ENCODE measurements around the gene RNF224.

RNF224 gene

GRCh38 chr9:137244486-137245449, 17.5 kb downstream of the RNF224 start:
- no peak for ATAC-seq (ENCODE audit: insufficient read depth, low read depth)

GRCh38 chr9:137245450-137246421, 18.4 kb downstream of the RNF224 start:
- TF ChIP-seq EZH2 (IDR thresholded peaks at IDR 0.05; ENCODE audit: borderline replicate concordance, low read depth, low read length, severe bottlenecking), result no peak
- TF ChIP-seq, protein P1, sequence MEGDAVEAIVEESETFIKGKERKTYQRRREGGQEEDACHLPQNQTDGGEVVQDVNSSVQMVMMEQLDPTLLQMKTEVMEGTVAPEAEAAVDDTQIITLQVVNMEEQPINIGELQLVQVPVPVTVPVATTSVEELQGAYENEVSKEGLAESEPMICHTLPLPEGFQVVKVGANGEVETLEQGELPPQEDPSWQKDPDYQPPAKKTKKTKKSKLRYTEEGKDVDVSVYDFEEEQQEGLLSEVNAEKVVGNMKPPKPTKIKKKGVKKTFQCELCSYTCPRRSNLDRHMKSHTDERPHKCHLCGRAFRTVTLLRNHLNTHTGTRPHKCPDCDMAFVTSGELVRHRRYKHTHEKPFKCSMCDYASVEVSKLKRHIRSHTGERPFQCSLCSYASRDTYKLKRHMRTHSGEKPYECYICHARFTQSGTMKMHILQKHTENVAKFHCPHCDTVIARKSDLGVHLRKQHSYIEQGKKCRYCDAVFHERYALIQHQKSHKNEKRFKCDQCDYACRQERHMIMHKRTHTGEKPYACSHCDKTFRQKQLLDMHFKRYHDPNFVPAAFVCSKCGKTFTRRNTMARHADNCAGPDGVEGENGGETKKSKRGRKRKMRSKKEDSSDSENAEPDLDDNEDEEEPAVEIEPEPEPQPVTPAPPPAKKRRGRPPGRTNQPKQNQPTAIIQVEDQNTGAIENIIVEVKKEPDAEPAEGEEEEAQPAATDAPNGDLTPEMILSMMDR (IDR thresholded peaks at IDR 0.05; ENCODE audit: borderline replicate concordance, extremely low read depth, low read length, poor library complexity, severe bottlenecking), result no peak
- Histone ChIP-seq H4K20me1 (ENCODE audit: insufficient read depth, low read length) (peaks cover 36% of the 10 kb centered on the region), H2AFZ (ENCODE audit: low read depth, low read length) (no peak overlapping the region), H3K4me1 (ENCODE audit: insufficient read depth, low read length) (peaks cover 18% of the 10 kb centered on the region), H3K9me3 (ENCODE audit: insufficient read depth, low read length, severe bottlenecking) (no peaks in the 10 kb centered on the region), H3K27me3 (ENCODE audit: insufficient read depth, low read length, poor library complexity) (no peaks in the 10 kb centered on the region), H3K9ac (ENCODE audit: low read depth, low read length) (no peak overlapping the region), H3K79me2 (ENCODE audit: insufficient read depth, low read length) (peaks cover 16% of the 10 kb centered on the region), H3K27ac (ENCODE audit: low read length) (no peak overlapping the region), H3K4me2 (ENCODE audit: insufficient read depth, low read length) (no peak overlapping the region), H3K4me3 (ENCODE audit: low read depth in 1 of 2, low read length in 2 of 2) (no peak overlapping the region), H3K36me3 (ENCODE audit: insufficient read depth, low read length) (peaks cover 25% of the 10 kb centered on the region)
- no peak for DNase-seq
- ATAC-seq (ENCODE audit: insufficient read depth, low read depth), result no peak

More at GRCh38 chr9:137244486-137245449, 17.5 kb downstream of the RNF224 start:
- peaks cover 36% of the 10 kb centered on the region for H4K20me1 ChIP-seq (ENCODE audit: insufficient read depth, low read length)
- peaks cover 25% of the 10 kb centered on the region for H3K36me3 ChIP-seq (ENCODE audit: insufficient read depth, low read length)
- H3K4me3 ChIP-seq (ENCODE audit: low read depth in 1 of 2, low read length in 2 of 2), result no peak overlapping the region
- H3K4me1 ChIP-seq (ENCODE audit: insufficient read depth, low read length), result peaks cover 25% of the 10 kb centered on the region
- no peak overlapping the region for H3K27ac ChIP-seq (ENCODE audit: low read length)
- no peak overlapping the region for H3K4me2 ChIP-seq (ENCODE audit: insufficient read depth, low read length)
- H3K9ac ChIP-seq (ENCODE audit: low read depth, low read length), result no peak overlapping the region
- no peaks in the 10 kb centered on the region for H3K9me3 ChIP-seq (ENCODE audit: insufficient read depth, low read length, severe bottlenecking)
- peaks cover 21% of the 10 kb centered on the region for H3K79me2 ChIP-seq (ENCODE audit: insufficient read depth, low read length)
- no peak overlapping the region for H2AFZ ChIP-seq (ENCODE audit: low read depth, low read length)
- no peaks in the 10 kb centered on the region for H3K27me3 ChIP-seq (ENCODE audit: insufficient read depth, low read length, poor library complexity)
- DNase-seq, result no peak
- TF ChIP-seq EZH2 (IDR thresholded peaks at IDR 0.05; ENCODE audit: borderline replicate concordance, low read depth, low read length, severe bottlenecking), result no peak
- TF ChIP-seq, protein P1 (IDR thresholded peaks at IDR 0.05; ENCODE audit: borderline replicate concordance, extremely low read depth, low read length, poor library complexity, severe bottlenecking), result no peak

GRCh38 chr9:137247135-137247915, 20.0 kb downstream of the RNF224 start:
- Histone ChIP-seq H3K9me3 (ENCODE audit: insufficient read depth, low read length, severe bottlenecking) (no peaks in the 10 kb centered on the region), H3K36me3 (ENCODE audit: insufficient read depth, low read length) (peaks cover 17% of the 10 kb centered on the region), H2AFZ (ENCODE audit: low read depth, low read length) (no peak overlapping the region), H3K4me1 (ENCODE audit: insufficient read depth, low read length) (peaks cover 12% of the 10 kb centered on the region), H3K4me2 (ENCODE audit: insufficient read depth, low read length) (no peak overlapping the region), H3K4me3 (ENCODE audit: low read depth in 1 of 2, low read length in 2 of 2) (no peak overlapping the region), H4K20me1 (ENCODE audit: insufficient read depth, low read length) (peaks cover 27% of the 10 kb centered on the region), H3K27me3 (ENCODE audit: insufficient read depth, low read length, poor library complexity) (no peaks in the 10 kb centered on the region), H3K9ac (ENCODE audit: low read depth, low read length) (no peak overlapping the region), H3K79me2 (ENCODE audit: insufficient read depth, low read length) (peaks cover 7% of the 10 kb centered on the region), H3K27ac (ENCODE audit: low read length) (no peak overlapping the region)
- no peak for TF ChIP-seq EZH2 (IDR thresholded peaks at IDR 0.05; ENCODE audit: borderline replicate concordance, low read depth, low read length, severe bottlenecking)
- TF ChIP-seq, protein P1 (IDR thresholded peaks at IDR 0.05; ENCODE audit: borderline replicate concordance, extremely low read depth, low read length, poor library complexity, severe bottlenecking), result no peak
- no peak for ATAC-seq (ENCODE audit: insufficient read depth, low read depth)
- no peak for DNase-seq

Data from DND-41 (cell line).